HFF-Myc (cell line): ENCODE results near the gene RPN2.

Experiments
- DNase-seq: peaks from one replicate; pipeline ENCODE4 v3.0.0-alpha.2; 2011; ENCODE audit warnings: low read depth; ENCODE audit errors: extremely low read depth
- H3K4me3 ChIP-seq: replicated peaks from 2 replicates; pipeline ENCODE4 v1.5.1; 2011; ENCODE audit warnings: low read depth, mild to moderate bottlenecking, control low read depth, low read length
- TF ChIP-seq, protein P1 (sequence below): IDR thresholded peaks from 2 replicates; pipeline ENCODE4 v1.5.1; 2012; ENCODE audit warnings: mild to moderate bottlenecking, low read depth, low read length, control low read depth; ENCODE audit errors: missing control alignments

Gene RPN2

DNA sequence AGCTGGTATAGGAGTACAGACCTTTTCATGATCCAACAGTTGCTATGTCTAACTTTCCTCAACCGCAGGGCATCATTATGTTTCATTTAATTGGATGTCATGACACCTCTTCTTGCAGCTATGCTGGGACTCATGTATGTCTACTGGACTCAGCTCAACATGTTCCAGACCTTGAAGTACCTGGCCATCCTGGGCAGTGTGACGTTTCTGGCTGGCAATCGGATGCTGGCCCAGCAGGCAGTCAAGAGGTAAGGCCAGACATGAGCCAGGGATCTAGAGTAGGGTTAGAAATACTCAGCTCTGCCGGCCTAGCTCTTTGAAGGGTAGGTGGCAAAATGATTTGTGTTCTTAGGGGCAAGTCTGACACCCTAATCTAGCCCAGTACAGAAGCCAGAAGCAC, 57.3 kb downstream of the RPN2 start:
- no peak for DNase-seq
- TF ChIP-seq, protein P1, sequence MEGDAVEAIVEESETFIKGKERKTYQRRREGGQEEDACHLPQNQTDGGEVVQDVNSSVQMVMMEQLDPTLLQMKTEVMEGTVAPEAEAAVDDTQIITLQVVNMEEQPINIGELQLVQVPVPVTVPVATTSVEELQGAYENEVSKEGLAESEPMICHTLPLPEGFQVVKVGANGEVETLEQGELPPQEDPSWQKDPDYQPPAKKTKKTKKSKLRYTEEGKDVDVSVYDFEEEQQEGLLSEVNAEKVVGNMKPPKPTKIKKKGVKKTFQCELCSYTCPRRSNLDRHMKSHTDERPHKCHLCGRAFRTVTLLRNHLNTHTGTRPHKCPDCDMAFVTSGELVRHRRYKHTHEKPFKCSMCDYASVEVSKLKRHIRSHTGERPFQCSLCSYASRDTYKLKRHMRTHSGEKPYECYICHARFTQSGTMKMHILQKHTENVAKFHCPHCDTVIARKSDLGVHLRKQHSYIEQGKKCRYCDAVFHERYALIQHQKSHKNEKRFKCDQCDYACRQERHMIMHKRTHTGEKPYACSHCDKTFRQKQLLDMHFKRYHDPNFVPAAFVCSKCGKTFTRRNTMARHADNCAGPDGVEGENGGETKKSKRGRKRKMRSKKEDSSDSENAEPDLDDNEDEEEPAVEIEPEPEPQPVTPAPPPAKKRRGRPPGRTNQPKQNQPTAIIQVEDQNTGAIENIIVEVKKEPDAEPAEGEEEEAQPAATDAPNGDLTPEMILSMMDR, result no peak
- H3K4me3 ChIP-seq, result no peak overlapping the region

- H3K4me3 ChIP-seq, result no peak overlapping the region
- DNase-seq, result no peak
- TF ChIP-seq, protein P1, result no peak
Observed at GRCh38 chr20:37237656-37238055, 58.5 kb downstream of the RPN2 start.

GRCh38 chr20:37238426-37238825, 59.3 kb downstream of the RPN2 start:
- no peak for DNase-seq
- TF ChIP-seq, protein P1, result no peak

GRCh38 chr20:37238935-37239451, 59.9 kb downstream of the RPN2 start:
- TF ChIP-seq, protein P1, result no peak
- H3K4me3 ChIP-seq, result no peak overlapping the region
- no peak for DNase-seq

More at GRCh38 chr20:37238426-37238825, 59.3 kb downstream of the RPN2 start:
- H3K4me3 ChIP-seq, result no peak overlapping the region

DNA sequence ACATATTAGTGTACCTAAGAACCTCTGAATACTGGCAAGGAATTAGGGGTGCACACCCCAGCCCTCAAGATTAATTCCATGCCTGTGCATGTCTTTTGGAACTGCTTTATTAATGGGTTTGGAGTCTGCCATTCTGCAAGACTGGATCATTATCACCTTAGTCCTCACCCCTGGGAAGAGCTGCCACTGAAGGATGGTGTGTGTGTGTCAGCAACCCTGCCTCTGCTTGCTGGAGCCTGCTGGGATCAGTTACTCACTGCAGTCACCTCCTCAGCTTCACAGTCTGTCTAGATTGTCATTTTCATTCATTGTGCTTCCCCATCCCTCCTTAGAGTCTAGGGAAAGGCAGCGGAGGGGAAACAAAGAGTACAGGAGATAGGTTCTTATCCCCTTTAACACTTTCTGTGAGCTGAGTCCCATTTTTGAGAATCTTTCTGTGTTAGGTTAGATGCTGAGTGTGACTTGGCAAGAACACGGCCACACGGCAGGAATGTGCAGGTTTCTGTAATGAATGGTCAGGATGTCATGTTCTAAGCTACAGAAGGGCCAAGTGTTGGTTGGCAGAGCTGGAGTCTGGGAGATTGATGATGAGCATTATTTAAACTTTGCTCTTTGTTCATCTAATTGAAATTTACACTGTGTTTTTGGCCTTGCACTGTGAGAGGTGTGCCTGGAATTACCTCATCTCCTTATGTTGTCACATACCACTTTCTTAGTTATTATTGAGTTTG, 61.4 kb downstream of the RPN2 start:
- DNase-seq, result no peak
- TF ChIP-seq, protein P1, result no peak
- no peak overlapping the region for H3K4me3 ChIP-seq

DNA sequence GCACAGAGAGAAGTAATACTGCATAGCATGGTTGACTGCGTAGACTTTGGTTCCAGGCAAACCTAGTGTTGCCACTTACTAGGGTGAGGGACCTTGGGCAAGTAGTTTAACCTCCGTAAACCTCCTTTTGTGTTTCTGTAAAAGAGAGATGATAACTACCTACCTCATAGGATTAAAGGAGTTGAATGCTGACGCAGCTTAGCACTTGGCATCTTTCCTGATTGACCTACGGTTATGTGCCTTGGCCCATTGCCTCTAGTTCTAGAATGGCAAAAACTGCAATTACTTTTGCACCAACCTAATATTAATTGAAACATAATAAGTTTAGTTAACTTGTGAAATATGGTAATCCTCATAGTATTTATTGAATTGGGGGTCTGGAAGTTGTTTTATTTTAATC, 63.4 kb downstream of the RPN2 start:
- DNase-seq, result no peak
- H3K4me3 ChIP-seq, result no peak overlapping the region
- TF ChIP-seq, protein P1, result no peak
